IMR-90 (cell line): ENCODE measurements around the gene SLC37A3.

ENCODE experiments used
- CTCF ChIP-seq: conservative IDR thresholded peaks from 2 replicates; pipeline ENCODE4 v1.5.1; 2012; ENCODE audit warnings: mild to moderate bottlenecking, low read depth, low read length, improper control_type of control experiment
- MAFK ChIP-seq: IDR thresholded peaks from 2 replicates; pipeline ENCODE4 v1.6.1; 2012; ENCODE audit warnings: low read depth, low read length, improper control_type of control experiment
- POLR2A ChIP-seq: IDR thresholded peaks from 2 replicates; pipeline ENCODE4 v1.6.1; 2012; ENCODE audit warnings: mild to moderate bottlenecking, low read depth, low read length
- RCOR1 ChIP-seq: IDR thresholded peaks from 2 replicates; pipeline ENCODE4 v1.6.1; 2012; ENCODE audit warnings: mild to moderate bottlenecking, low read length, improper control_type of control experiment; ENCODE audit not compliant: insufficient replicate concordance
- SMC3 ChIP-seq: fragments of 150-350 bp; IDR thresholded peaks from 2 replicates; pipeline ENCODE4 v1.6.1; 2016; ENCODE audit warnings: low read depth, mild to moderate bottlenecking, antibody characterized with exemption, low read length, moderate library complexity
- TF ChIP-seq, protein P1 (sequence below): fragments of 150-350 bp; IDR thresholded peaks from 2 replicates; pipeline ENCODE4 v1.6.1; 2017; ENCODE audit warnings: mild to moderate bottlenecking, antibody characterized with exemption, low read length, low read depth

GRCh38 chr7:140327261-140327661 is 71.1 kb downstream of the SLC37A3 start:
- no peak for TF ChIP-seq MAFK
- TF ChIP-seq CTCF, result no peak
- TF ChIP-seq, protein P1, sequence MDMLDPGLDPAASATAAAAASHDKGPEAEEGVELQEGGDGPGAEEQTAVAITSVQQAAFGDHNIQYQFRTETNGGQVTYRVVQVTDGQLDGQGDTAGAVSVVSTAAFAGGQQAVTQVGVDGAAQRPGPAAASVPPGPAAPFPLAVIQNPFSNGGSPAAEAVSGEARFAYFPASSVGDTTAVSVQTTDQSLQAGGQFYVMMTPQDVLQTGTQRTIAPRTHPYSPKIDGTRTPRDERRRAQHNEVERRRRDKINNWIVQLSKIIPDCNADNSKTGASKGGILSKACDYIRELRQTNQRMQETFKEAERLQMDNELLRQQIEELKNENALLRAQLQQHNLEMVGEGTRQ, result no peak
- no peak for TF ChIP-seq RCOR1
- no peak for TF ChIP-seq SMC3
- no peak for TF ChIP-seq POLR2A
